ENCODE data around the gene ACMSD. TPM values are rescaled to one million over a fixed set of nuclear protein-coding genes. Genes with fewer than 3 reads are reported as not detected.

ACMSD gene
- total RNA-seq, 4 donors from 2014 or later = not detected

- Histone ChIP-seq H3K4me3 (no peak overlapping the region), H3K36me3 (no peaks in the 10 kb centered on the region), H3K9me3 (peaks cover 0 to 30% (median 0%) of the 10 kb centered on the region in 3 donors), H3K27ac (no peak overlapping the region), H3K27me3 (no peaks in the 10 kb centered on the region), H3K4me1 (no peaks in the 10 kb centered on the region)
- 53 to 60% methylated on average over 2 of the region's 2 CpGs for WGBS, 2 donors (ENCODE audit: low coverage in 1 of 2)
- ATAC-seq = no peak
- TF ChIP-seq CTCF (IDR thresholded peaks at IDR 0.05) (no peak), EP300 (IDR thresholded peaks at IDR 0.05) (no peak), POLR2A (IDR thresholded peaks at IDR 0.05) (no peak), POLR2AphosphoS5 (IDR thresholded peaks at IDR 0.05) (no peak)
Observed at GRCh38 chr2:134836986-134837385, 1.4 kb upstream of the ACMSD start.

- H3K9me3 ChIP-seq = peaks cover 0 to 26% (median 0%) of the 10 kb centered on the region in 3 donors
- H3K4me3 ChIP-seq = no peak overlapping the region
- WGBS, 2 donors (ENCODE audit: low coverage in 1 of 2) = 69 to 72% methylated on average over 2 of the region's 2 CpGs
- H3K27me3 ChIP-seq = no peaks in the 10 kb centered on the region
- TF ChIP-seq CTCF (IDR thresholded peaks at IDR 0.05) (no peak), EP300 (IDR thresholded peaks at IDR 0.05) (no peak), POLR2A (IDR thresholded peaks at IDR 0.05) (no peak), POLR2AphosphoS5 (IDR thresholded peaks at IDR 0.05) (no peak)
- no peaks in the 10 kb centered on the region for H3K36me3 ChIP-seq
- no peak overlapping the region for H3K27ac ChIP-seq
- no peak for ATAC-seq
- H3K4me1 ChIP-seq = no peaks in the 10 kb centered on the region
Observed at GRCh38 chr2:134839649-134840048, 1.2 kb downstream of the ACMSD start.

GRCh38 chr2:134842930-134843490, 4.6 kb downstream of the ACMSD start:
- Histone ChIP-seq H3K27ac (no peak overlapping the region), H3K36me3 (no peaks in the 10 kb centered on the region), H3K27me3 (no peaks in the 10 kb centered on the region), H3K4me3 (no peak overlapping the region), H3K4me1 (no peaks in the 10 kb centered on the region), H3K9me3 (no peaks in the 10 kb centered on the region)
- 67 to 88% methylated on average over 1 to 2 of the region's 2 CpGs for WGBS, 2 donors (ENCODE audit: low coverage in 1 of 2)
- ATAC-seq = no peak
- TF ChIP-seq CTCF (IDR thresholded peaks at IDR 0.05) (no peak), EP300 (IDR thresholded peaks at IDR 0.05) (no peak), POLR2A (IDR thresholded peaks at IDR 0.05) (no peak), POLR2AphosphoS5 (IDR thresholded peaks at IDR 0.05) (no peak)

GRCh38 chr2:134843968-134844367, 5.6 kb downstream of the ACMSD start:
- Histone ChIP-seq H3K4me3 (no peak overlapping the region), H3K27ac (no peak overlapping the region), H3K4me1 (no peaks in the 10 kb centered on the region), H3K9me3 (no peaks in the 10 kb centered on the region), H3K27me3 (no peaks in the 10 kb centered on the region), H3K36me3 (no peaks in the 10 kb centered on the region)
- ATAC-seq = no peak
- 80 to 85% methylated on average over 4 of the region's 4 CpGs for WGBS, 2 donors (ENCODE audit: low coverage in 1 of 2)
- TF ChIP-seq POLR2AphosphoS5 (IDR thresholded peaks at IDR 0.05) (no peak), EP300 (IDR thresholded peaks at IDR 0.05) (no peak), POLR2A (IDR thresholded peaks at IDR 0.05) (no peak), CTCF (IDR thresholded peaks at IDR 0.05) (no peak)

GRCh38 chr2:134845028-134845427, 6.6 kb downstream of the ACMSD start:
- H3K27me3 ChIP-seq = no peaks in the 10 kb centered on the region
- H3K36me3 ChIP-seq = no peaks in the 10 kb centered on the region
- H3K4me3 ChIP-seq = no peak overlapping the region
- H3K4me1 ChIP-seq = no peaks in the 10 kb centered on the region
- H3K27ac ChIP-seq = no peak overlapping the region
- TF ChIP-seq EP300 (IDR thresholded peaks at IDR 0.05) = no peak
- WGBS, 2 donors (ENCODE audit: low coverage in 1 of 2) = 90 to 100% methylated on average over 1 to 2 of the region's 2 CpGs
- no peaks in the 10 kb centered on the region for H3K9me3 ChIP-seq
- ATAC-seq = no peak

Measured in gastroesophageal sphincter (tissue), 4 donors.